NCI-H2029 (cell line): ENCODE results near the gene CDC25C.

Experiments
- DNase-seq: peaks from one replicate; lab custom pipeline; 2025; lab: John Stamatoyannopoulos, UW

The CDC25C gene

DNA sequence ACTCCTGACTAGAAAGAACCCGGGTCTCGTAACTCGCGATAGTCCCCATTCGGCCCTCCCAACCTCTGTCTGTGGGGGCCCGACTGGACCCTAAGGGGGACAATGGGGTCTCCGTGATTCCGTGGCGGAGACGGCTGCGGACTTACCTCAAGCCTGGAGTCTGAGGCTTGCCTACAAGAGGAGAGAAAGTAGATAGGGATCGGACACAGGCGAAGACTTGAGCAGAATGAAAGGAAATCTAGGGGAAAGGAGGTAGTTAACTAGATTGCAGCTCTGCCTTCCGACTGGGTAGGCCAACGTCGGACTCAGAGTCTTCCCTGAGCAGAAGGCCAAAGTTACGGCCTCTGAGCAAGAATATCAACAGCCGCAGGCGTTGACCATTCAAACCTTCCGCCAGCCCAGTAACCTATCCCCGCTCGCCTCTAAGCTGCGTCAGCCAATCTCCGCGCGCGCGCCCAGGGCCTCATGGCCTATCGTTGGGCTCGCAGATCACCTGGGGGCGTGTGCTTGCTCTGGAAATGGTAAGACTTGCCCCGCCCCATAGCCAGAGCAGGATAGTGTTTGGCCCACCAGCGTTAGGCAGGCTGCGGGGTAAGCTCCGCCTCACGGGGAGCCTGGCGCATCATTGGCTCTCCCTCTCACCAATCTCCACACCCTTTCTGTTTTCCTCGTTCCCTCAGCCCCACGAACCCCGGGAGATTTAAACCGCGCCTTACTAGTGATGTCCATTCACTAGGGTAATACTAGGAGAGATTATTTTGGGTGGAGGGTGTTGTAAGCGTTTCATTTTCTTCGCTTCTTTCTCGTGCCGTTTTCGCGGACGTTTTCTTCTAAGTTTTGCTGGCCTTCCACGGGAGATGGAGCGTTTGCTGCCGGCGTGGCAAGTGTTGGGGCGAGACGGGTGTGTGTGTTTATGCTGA, at the start of gene CDC25C:
TSS of gene CDC25C (minus strand) at position 356 of the 920 bp plus-strand sequence. CDS start 624 bp downstream, outside the sequence.
- DNase-seq, result peak; percentile 99

DNA sequence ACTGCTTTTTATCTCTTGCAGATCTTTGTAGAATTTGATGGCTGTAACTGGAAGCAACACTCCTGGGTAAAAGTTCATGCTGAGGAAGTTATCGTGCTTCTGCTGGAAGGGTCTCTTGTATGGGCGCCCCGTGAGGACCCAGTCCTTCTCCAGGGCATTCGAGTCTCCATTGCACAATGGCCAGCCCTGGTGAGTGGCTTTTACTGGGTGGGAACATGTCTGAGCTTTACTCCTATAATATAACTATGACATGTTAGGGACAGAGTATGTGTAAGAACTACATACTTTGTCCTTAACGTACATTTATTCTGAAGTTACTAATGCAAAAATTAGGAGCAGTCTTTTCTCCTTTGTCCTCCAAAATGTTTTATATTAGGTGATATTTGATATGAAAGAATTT, 41.0 kb upstream of the CDC25C start:
- no peak for DNase-seq

DNA sequence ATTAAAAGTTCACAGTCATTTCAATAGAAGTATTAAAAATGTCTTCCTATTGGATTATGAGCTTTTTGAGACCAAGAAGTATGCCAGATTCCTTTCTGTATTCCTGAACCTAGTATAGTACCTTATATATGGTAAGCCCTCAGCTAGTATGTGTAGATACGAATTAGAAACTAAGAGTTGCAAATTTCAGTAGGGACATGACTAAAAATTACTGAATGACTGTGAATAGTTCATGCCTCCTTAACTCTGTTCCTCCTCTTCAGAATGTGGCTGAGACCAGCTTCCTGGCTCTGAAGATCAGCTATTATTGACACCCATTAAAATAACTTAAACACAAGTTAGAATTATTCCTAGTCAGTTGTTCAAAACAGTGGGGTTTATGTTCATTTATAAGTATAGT, 40.6 kb upstream of the CDC25C start:
- DNase-seq, result no peak

DNA sequence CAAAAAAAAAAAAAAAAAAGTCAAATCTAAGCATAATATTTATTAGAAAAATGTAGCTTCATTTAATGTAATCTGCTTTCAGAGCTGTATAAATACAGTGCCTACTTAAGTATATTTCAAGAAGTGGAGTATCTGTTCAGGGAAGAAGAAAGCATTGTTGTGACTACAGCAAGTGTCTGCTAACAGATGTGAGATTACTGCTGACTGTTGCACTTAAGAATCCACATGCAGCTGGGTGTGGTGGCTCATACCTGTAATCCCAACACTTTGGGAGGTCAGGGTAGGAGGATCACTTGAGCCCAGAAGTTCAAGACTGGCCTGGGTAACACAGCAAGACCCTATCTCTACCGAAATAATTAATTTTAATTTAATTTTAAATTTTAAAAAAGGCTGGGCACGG, 39.9 kb upstream of the CDC25C start:
- DNase-seq, result no peak

DNA sequence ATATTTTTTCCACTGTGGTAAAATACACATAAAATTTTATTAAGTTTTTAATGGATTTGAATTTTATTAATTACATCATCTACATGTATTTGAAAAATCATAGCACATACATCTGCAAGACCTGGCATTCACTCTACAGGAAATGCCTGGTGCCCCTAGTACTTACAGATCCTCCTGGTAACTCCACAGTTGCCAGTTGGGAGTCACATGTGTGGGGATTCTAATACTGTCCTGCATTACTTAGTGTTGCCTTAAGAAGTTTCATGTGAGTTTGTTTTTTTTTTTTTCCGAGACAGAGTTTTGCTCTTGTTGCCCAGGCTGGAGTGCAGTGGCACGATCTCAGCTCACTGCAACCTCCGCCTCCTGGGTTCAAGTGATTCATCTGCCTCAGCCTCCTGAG, 38.9 kb upstream of the CDC25C start:
- no peak for DNase-seq

DNA sequence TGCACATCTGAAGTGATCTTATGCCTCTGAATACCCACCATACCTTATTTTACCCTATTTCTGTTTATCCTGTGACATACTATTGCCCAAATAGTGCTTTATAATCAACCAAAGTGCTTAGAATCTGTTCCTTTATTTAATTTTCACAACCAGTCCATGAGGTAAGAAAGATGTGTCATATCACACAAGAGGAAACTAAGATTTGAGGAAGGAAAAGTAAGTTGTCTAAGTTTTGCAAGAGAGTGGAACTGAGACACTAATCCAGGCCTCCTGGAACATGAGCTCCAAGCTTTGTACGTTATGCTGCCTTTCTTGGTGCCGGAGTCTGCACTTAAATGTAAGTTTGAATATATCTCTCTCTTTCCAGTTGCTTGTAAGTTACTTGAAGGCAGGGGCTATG, 38.1 kb upstream of the CDC25C start:
- DNase-seq, result no peak

DNA sequence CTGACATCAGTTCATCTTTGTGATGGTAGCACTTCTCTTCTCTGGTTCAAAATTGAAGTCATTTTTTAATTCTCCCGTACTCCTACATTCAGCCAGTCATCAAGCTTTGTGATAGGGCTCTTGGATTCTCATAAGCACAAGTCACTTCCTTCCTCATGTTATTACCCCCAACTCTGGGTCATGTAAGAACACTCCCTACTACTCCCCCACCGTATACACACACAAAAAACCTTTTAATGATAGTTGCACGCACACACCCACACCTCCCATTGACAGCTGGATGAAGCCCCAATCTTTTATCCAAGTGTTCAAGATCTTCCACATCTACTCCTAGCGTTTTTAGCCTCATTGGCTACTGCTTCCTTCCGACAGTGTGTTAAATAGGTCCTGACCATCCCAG, 37.7 kb upstream of the CDC25C start:
- no peak for DNase-seq

DNA sequence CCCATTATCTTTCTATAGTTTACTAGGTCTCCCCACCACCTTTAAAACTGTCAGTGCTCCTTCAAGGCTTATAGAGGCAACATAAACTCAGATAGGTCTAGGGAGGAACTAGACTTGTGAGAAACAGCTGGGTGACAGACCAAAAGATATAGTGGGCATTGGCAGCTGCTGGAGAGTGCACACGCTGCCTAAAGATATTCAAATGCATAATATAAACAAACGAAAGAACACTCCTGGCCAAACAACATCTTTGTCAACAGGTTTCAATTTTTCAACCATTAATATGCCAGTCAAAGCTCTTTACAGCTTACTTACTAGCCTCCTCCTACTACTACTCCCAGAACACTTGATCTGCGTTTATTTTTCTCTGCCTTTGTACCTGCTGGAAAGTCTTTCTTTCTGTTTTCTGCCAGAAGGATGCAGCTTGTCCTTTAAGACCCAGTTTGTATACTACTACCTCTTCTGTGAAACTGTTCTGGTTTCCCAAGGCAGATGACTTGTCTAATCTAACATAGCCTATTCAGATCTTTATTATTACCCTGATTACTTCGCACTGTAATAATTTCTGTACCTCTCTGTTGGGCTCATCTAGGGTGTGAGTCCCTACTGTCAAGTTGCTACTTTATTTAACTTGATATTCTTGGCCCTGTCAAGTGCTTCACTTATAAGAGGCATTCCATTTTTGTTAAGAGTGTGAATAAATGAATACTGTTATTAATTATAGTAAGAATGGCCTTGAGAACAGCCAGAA, 35.2 kb upstream of the CDC25C start:
- DNase-seq, result no peak

DNA sequence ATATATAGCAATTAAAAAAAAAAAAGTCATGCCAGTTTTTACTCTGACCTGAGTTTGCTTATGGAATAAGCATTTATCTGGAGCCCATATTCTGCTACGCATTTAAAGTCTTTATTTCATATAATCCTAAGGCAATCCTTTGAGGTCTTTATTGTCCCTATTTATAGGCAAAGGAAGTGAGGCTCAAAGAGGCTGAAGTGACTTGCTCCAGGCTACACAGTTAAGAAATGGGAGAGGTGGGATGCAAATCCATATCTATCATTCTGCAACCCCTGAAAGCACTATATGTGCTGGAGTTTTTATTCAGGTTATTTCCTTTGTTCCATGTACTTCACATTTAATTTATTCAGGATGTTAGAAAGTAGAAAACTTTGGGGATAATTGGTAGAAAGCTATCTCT, 33.0 kb upstream of the CDC25C start:
- no peak for DNase-seq

DNA sequence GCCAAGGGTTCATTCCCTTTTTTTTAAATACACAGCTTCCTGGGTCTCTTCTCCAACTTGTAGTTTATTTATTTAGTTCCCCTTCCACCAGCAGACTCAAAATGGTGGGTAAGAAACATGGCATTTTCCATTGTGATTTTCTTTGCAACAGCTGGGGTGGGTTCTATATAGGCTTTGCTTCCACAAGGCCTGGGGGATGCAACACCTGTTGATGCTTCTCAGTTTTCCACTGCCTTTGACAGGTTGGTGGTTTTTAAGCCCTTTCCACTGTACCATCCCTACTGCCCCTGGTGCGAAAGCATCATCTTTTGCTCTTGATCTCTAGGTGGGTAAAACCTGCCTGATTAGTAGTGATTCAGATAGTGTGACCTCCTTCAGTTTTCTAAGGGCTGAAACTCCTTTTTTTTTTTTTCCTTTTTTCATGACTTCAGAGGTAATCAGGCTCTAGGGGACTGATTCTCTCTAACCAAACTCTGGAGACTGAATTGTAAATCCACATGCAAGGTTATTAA, 29.4 kb upstream of the CDC25C start:
- DNase-seq, result no peak

DNA sequence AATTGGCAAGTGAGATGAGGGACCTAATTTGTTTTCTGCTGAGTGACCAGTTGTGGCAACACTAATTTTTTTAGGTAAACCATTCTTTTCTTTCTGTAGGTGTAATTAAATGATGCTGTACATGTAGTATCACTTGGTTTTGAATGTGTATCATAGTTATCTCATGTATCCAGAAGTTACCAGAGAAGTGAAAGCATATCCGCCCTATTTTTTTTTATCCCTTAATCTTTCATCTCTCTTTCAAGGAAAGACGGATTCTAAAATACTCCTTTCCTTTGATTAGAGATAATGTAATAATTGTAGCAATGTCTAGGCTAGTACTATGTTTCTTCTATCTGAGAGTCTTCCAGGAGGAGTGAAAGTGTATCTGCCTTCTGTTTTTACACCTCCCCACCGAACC, 28.0 kb upstream of the CDC25C start:
- DNase-seq, result no peak

DNA sequence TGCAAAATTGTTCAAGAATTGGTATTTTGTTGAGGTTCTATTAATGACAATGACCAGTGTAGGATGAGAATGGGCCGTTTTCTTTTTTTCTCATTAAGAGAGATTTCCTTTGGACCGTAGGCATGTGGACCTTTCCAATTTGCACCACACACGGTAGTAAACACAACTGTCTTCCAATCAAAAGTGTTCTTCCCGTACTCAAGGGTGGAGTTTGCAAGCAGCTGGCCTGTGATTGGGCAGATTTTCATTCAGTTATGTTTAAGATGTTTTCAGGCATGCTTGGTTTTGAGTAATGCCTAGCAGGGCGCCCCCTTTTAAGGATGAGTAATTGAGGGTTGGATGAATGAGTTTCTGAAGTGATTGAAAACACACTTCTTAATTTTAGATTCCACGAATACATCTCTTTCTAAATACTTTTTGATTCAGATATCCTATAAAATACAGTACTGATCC, 23.3 kb upstream of the CDC25C start:
- DNase-seq, result no peak

DNA sequence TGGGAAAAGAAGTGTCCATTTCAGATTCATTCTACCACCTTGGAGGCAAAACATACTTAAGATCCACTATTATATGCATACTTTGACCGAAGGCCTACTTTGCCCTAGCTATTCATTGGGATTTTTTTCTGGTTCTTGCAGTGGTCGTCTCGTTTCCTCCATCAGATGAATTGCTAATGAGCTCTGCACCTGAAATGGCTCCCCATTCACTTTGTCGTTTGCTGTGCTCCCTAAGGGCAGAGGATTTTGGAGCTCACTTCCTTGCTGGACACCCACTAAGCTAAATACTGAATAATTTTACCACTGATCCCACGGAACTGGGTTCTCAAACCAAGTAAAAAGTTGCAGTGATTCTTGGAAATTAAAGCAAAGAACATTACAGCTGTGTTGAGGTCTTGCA, 22.8 kb upstream of the CDC25C start:
- no peak for DNase-seq

DNA sequence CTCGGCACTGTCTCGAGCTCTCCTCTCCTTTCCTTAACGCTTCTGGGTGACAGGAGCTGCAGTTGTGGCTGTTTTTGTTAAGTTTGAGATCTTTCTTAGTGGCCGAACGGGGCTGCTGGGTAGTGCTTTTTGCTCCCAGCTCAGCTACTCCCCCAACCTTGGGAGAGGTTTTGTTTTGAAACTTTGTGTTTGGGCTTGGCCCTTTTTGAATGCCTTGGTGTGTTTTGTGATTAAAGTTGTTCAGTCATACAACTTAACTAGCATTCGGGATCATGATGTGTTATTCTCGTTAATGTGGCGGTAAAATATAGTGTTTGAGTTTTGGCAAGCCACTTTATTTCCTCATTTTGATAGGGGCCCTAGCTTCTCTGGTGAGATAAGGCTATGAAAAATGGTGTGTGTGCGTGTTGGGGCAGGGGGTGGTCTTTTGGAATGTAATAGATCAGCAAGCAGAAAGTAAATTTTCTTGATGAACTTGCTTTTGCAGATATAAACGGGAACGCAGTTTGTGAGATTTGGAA, 22.0 kb upstream of the CDC25C start:
- no peak for DNase-seq

DNA sequence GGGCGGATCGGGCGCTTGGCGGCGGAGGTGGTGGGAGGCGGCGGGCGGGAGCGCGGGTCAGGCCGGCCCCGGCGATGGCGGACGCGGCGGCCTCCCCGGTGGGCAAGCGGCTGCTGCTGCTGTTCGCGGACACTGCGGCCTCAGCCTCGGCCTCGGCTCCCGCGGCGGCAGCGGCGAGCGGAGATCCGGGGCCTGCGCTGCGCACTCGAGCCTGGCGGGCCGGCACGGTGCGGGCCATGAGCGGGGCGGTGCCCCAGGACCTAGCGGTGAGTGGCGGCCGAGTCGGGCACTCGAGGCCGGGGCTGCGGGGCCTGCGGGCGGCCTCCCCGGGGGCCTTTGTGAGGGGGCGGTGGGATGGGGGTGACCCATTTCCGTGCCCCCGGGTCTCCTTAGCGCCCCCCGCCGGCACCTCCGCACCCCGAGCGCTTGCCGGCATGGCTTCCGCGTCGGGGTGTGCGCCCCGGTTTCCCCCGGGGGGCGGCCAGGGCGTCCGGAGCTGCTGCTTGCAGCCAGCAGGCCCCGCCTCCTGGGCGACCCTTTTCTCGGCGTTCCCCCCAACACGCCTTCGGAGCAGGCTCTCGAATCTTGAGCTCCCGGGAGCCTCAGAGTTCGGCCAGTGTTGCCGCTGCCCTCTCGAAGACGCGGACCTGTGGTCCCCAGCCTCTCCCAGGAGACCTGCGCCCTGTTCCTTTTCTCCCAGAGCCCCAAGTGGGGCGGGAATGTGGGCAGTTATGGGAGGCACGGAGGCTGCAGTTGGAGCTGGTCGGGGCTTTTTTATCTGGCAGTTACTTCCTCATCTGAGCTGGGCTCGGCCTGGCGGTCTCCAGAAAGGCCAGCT, 21.3 kb upstream of the CDC25C start:
- no peak for DNase-seq

DNA sequence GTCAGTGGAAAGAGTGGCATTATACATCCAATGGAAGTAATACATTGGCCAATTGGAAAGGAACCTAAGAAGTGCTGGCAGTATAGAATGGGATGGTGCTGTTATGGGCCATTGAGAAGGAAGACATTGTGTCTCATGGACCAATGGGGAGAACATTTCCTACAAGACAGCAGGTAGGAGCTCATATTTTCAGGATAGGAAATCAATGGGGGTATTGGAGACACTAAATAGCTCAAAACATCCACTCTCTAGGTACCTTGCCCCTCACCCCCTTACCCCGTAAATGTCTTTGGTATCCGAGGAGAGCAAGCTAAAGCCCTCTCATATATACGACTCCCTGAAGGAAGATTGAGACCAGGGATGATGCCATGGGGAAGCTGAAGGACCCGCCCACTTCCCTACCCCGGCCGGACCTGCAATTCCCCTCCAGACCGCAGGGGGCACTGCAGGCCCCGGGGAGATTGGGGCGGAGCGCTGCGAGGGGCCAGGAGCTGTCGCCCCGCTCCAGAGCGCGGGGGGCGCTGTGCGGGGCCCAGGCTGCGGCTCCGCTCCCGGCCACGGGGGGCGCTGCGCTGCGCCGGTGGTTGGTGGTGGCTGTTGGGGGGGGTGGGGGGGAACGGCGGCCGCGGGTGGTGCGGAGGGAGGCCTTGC, 20.6 kb upstream of the CDC25C start, which contains the start of gene KDM3B:
TSS of gene KDM3B (plus strand) at position 615 of the 651 bp plus-strand sequence. CDS start 111 bp downstream, outside the sequence.
- DNase-seq, result peak; percentile 73

DNA sequence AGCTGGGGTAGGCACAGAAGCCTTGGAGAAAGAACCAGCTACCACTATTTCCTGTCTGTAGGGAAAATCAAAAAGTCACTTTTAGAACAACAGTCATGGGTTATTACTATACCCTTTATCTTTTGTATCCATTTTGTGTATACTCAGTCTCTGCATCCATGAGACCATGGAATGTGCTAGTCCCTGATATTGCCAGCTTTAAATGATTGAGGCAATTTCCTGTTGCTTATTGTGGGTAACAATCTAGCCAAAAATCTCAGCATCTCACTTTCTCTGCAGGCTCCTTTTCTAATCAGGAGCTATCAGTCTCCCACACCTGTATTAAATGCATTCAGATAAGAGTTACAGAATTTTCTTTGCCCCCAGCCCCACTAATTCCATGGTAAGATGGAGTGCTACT, 19.9 kb upstream of the CDC25C start:
- DNase-seq, result no peak

DNA sequence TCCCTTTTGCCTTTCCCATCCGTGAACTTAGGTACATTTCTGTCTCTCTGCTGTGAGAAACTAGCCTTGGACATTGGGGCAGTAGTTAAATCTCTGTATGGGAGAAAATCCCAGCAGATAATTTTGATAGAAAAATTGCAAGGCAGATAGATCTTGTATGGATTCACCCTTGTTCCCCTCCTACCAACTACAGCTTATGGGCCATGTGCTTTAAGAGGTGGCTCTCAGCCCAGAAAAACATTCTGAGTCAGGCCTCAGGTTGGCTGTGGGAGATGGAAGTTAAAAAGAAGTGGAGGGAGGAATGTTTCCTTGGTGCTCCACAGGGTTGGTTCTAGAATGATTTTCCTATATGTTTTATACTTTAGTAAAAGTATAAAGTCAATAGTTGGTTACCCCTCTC, 19.5 kb upstream of the CDC25C start:
- DNase-seq, result no peak

DNA sequence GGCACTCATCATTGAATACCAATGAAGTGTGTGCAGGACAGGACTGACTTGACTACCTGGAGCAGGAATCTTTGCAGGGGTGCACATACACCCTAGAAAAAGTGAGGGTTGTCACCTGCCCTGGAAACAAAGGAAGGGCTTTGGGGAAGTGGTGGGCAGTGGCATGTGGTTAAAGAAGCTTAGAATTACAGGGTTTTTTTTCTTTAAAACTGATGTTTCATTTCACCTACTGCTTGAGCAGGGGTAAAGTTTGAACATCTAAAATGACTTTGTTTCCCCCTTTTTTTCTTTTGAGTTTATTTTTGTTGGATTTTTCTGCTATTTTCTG, 18.9 kb upstream of the CDC25C start:
- DNase-seq, result no peak

DNA sequence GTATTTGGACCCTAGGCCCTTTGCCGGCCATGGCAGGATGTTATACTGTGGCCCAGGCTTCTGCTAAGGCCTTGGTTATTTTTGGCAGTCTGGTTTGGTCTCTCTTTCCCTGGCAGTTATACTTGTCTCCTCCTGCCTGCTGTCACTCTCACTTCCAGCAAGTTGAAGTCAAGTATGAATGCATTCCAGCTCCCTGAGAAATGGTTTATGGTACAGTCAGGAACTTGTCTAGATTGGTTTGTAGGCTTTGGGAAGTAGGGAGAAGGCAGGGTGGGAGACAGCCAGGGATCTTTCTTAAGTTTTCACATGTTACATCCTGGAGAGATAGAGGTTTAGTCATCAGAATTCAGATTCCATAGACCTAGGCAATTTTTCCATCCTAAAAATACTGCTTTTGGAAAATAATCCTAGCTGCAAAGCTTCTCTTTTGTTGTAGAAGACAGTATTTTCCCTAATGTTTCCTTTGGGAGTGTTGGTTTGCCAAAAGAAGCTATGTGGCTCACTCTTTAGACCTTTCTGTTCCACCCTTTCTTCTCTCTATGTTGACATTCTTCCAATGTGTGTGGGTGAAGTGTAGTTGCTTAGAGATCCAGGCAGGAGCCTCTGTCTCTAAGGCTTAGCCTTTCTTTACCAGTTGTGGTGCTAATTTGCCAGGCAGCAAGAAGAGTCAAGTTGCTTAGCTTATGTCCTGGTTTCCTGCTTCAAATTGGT, 18.4 kb upstream of the CDC25C start:
- DNase-seq, result no peak

DNA sequence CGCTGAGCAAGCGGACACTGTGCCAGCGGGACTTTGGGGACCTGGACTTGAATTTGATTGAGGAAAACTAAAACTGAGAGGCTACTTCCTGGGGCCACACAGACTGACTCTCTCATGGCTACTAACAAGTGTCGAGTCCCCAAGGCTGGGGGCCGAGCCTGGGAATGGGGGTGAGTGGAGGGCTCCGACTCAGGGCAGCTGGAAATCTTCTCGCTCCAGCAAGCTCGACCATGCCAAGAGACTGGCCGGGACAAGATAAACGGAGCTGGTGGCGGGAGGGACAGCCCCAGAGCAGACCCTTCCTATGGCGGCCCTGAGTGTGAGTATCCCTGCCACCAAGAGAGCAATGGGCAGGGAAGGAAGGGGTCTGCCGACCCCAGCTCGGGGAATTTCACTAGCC, 15.3 kb upstream of the CDC25C start:
- no peak for DNase-seq
